Stimulated activated CD8-positive, alpha-beta memory T cell treated with anti-CD3 and anti-CD28 coated beads, Interleukin-12 subunit alpha, Interleukin-12 subunit beta, amount 100 ng/mL, for 1 hour (primary cell): ENCODE measurements around the gene TEX11.
A peak's percentile ranks its signal among the peaks of the same experiment; 100 is the strongest.
"Not testable (repeated sequence)": the region's sequence is repeated elsewhere in the genome, so short reads cannot be mapped to it uniquely, and the experiment has no call there.

ENCODE experiments used
- DNase-seq: peaks from one replicate; pipeline ENCODE4 v3.0.0-alpha.2; 2020; ENCODE audit warnings: low read depth

Gene TEX11

GRCh38 chrX:70755850-70756249, 152.7 kb downstream of the TEX11 start:
- DNase-seq: peak; percentile 4

GRCh38 chrX:70754169-70754848, 154.2 kb downstream of the TEX11 start:
- DNase-seq: no peak

GRCh38 chrX:70733774-70734173, 174.7 kb downstream of the TEX11 start:
- DNase-seq: not testable (repeated sequence)

- DNase-seq: not testable (repeated sequence)
Observed at GRCh38 chrX:70727961-70728360, 180.6 kb downstream of the TEX11 start.

GRCh38 chrX:70720721-70721120, 187.8 kb downstream of the TEX11 start:
- DNase-seq: no peak

GRCh38 chrX:70711336-70711735, 197.2 kb downstream of the TEX11 start:
- not testable (repeated sequence) for DNase-seq

GRCh38 chrX:70694339-70695122, 214.0 kb downstream of the TEX11 start:
- no peak for DNase-seq

- DNase-seq: not testable (repeated sequence)
Observed at GRCh38 chrX:70679455-70679854, 229.1 kb downstream of the TEX11 start.

- DNase-seq: no peak
Observed at GRCh38 chrX:70675284-70675683, 233.2 kb downstream of the TEX11 start.

GRCh38 chrX:70672326-70672725, 236.2 kb downstream of the TEX11 start:
- no peak for DNase-seq

GRCh38 chrX:70669120-70669519, 239.4 kb downstream of the TEX11 start:
- DNase-seq: no peak

- DNase-seq: no peak
Observed at GRCh38 chrX:70664726-70665125, 243.8 kb downstream of the TEX11 start.

- DNase-seq: not testable (repeated sequence)
Observed at GRCh38 chrX:70661124-70661523, 247.4 kb downstream of the TEX11 start.

- not testable (repeated sequence) for DNase-seq
Observed at GRCh38 chrX:70657546-70657945, 251.0 kb downstream of the TEX11 start.

- DNase-seq: no peak
Observed at GRCh38 chrX:70656304-70656703, 252.2 kb downstream of the TEX11 start.

- not testable (repeated sequence) for DNase-seq
Observed at GRCh38 chrX:70647910-70648309, 260.6 kb downstream of the TEX11 start.

- no peak for DNase-seq
Observed at GRCh38 chrX:70636218-70636617, 272.3 kb downstream of the TEX11 start.

- no peak for DNase-seq
Observed at GRCh38 chrX:70635669-70636068, 272.8 kb downstream of the TEX11 start.

GRCh38 chrX:70635227-70635626, 273.3 kb downstream of the TEX11 start:
- no peak for DNase-seq

- DNase-seq: no peak
Observed at GRCh38 chrX:70621743-70622142, 286.8 kb downstream of the TEX11 start.

- no peak for DNase-seq
Observed at GRCh38 chrX:70618467-70618866, 290.0 kb downstream of the TEX11 start.

GRCh38 chrX:70613295-70613694, 295.2 kb downstream of the TEX11 start:
- DNase-seq: no peak

- no peak for DNase-seq
Observed at GRCh38 chrX:70605352-70605751, 303.2 kb downstream of the TEX11 start.
